Activated CD4-positive, alpha-beta T cell treated with anti-CD3 and anti-CD28 coated beads, Interleukin-2, amount 50 U/mL, for 4 hours (primary cell): ENCODE measurements around the gene GIPC1.

Source experiments
- DNase-seq, 2 experiments: peaks; one replicate each; pipeline ENCODE4 v3.0.0-alpha.2; 2020

GIPC1 gene

GRCh38 chr19:14432791-14433553 lies 63.0 kb downstream of the GIPC1 start, which contains the start of gene PKN1:
Gene PKN1 (plus strand): TSS chr19:14433306. CDS start chr19:14433522, 216 bp downstream.
- no peak for DNase-seq

- DNase-seq = no peak
These were observed 65.2 kb downstream of the GIPC1 start for GRCh38 chr19:14430712-14431111.

GRCh38 chr19:14428882-14429416 lies 67.0 kb downstream of the GIPC1 start:
- no peak for DNase-seq
